Vagina (tissue), 2 donors: ENCODE results near the gene ST6GALNAC6. TPM values are rescaled to one million over a fixed set of nuclear protein-coding genes. Genes with fewer than 3 reads are reported as not detected.

Experiments used
- DNase-seq, 2 donors: peaks; one replicate each; pipeline ENCODE4 v3.0.0-alpha.2; 2017; ENCODE audit errors: extremely low spot score in 2 of 2
- H3K27ac ChIP-seq: fragments of 200-600 bp; sonication (generic); one replicate; pipeline ENCODE4 v1.5.1; 2019
- H3K27me3 ChIP-seq: fragments of 200-600 bp; sonication (generic); one replicate; pipeline ENCODE4 v1.5.1; 2019
- H3K36me3 ChIP-seq, 2 donors: fragments of 200-600 bp; sonication (generic); one replicate each; pipeline ENCODE4 v1.5.1; 2017 to 2019
- H3K4me1 ChIP-seq: fragments of 200-600 bp; sonication (generic); one replicate; pipeline ENCODE4 v1.5.1; 2019
- H3K4me3 ChIP-seq, 2 donors: fragments of 200-600 bp; sonication (generic); 1 replicate in 1 of 2; 2 replicates in 1 of 2; pipeline ENCODE4 v1.5.1; 2016 to 2019
- H3K9me3 ChIP-seq: fragments of 200-600 bp; sonication (generic); one replicate; pipeline ENCODE4 v1.5.1; 2019
- CTCF ChIP-seq, 3 experiments: fragments of 450-650 bp in 2 of 3; fragments of 200-600 bp in 1 of 3; sonication (generic) in 1 of 3; IDR thresholded peaks; one replicate each; pipeline ENCODE4 v1.5.1; 2017 to 2019; ENCODE audit warnings: antibody characterized with exemption in 3 of 3, mild to moderate bottlenecking in 2 of 3, moderate library complexity in 2 of 3
- POLR2A ChIP-seq, 2 donors: fragments of 450-650 bp; IDR thresholded peaks; one replicate each; pipeline ENCODE4 v1.6.1; 2017; ENCODE audit warnings: antibody characterized with exemption in 2 of 2, mild to moderate bottlenecking in 2 of 2, moderate library complexity in 2 of 2
- POLR2AphosphoS5 ChIP-seq, 2 donors: sonication (generic); formaldehyde crosslinking; IDR thresholded peaks; one replicate each; pipeline ENCODE4 v1.9.0; 2017; ENCODE audit warnings: antibody characterized with exemption in 2 of 2, mild to moderate bottlenecking in 2 of 2, low read depth in 1 of 2; ENCODE audit not compliant: insufficient read depth in 1 of 2
- intact Hi-C: fragments of 100-400 bp; cut with DNase I; formaldehyde crosslinking; loops from one replicate; pipeline ENCODE4 v1.15.1; 2023
- total RNA-seq: library from RNA; depleted of rRNA; stranded (reverse); fragments of >200 nt; gene quantifications from one replicate; pipeline ENCODE4 v1.2.3, GENCODE V29; 2016

ST6GALNAC6 gene
- total RNA-seq, 1 donor from 2014 or later = 108 TPM

- no peaks in the 10 kb centered on the region for H3K36me3 ChIP-seq
- TF ChIP-seq POLR2AphosphoS5 (IDR thresholded peaks at IDR 0.05; ENCODE audit: insufficient read depth in 1 of 2, low read depth in 1 of 2) (peak in 1 of 2 donors; percentile 26), POLR2A (IDR thresholded peaks at IDR 0.05) (no peak)
- no peak overlapping the region for H3K27ac ChIP-seq
- intact Hi-C loops = loop anchor here (10.0 kb wide), 1 partner anchor 423 kb away; no protein-coding TSS in a partner anchor
- H3K4me1 ChIP-seq = peaks cover 41% of the 10 kb centered on the region
- no peaks in the 10 kb centered on the region for H3K9me3 ChIP-seq
- H3K4me3 ChIP-seq = peak overlapping the region; percentile 36 to 41
- DNase-seq = no peak
- no peaks in the 10 kb centered on the region for H3K27me3 ChIP-seq
Observed at GRCh38 chr9:127927201-127927987, 28.0 kb upstream of the ST6GALNAC6 start.

GRCh38 chr9:127926906-127927200, 27.4 kb upstream of the ST6GALNAC6 start:
- intact Hi-C loops = loop anchor here (10.0 kb wide), 1 partner anchor 422 kb away; no protein-coding TSS in a partner anchor
- no peaks in the 10 kb centered on the region for H3K36me3 ChIP-seq
- H3K27me3 ChIP-seq = no peaks in the 10 kb centered on the region
- peak overlapping the region; percentile 36 to 41 for H3K4me3 ChIP-seq
- no peaks in the 10 kb centered on the region for H3K9me3 ChIP-seq
- no peak for TF ChIP-seq POLR2AphosphoS5 (IDR thresholded peaks at IDR 0.05; ENCODE audit: insufficient read depth in 1 of 2, low read depth in 1 of 2)
- no peak for TF ChIP-seq CTCF (IDR thresholded peaks at IDR 0.05)
- no peak for TF ChIP-seq POLR2A (IDR thresholded peaks at IDR 0.05)
- peaks cover 44% of the 10 kb centered on the region for H3K4me1 ChIP-seq
- H3K27ac ChIP-seq = no peak overlapping the region
- DNase-seq = no peak

- Histone ChIP-seq H3K4me1 (peaks cover 46% of the 10 kb centered on the region), H3K9me3 (no peaks in the 10 kb centered on the region), H3K4me3 (peak overlapping the region in 1 of 2 donors; percentile 41), H3K27me3 (no peaks in the 10 kb centered on the region), H3K27ac (no peak overlapping the region), H3K36me3 (no peaks in the 10 kb centered on the region)
- no peak for TF ChIP-seq POLR2AphosphoS5 (IDR thresholded peaks at IDR 0.05; ENCODE audit: insufficient read depth in 1 of 2, low read depth in 1 of 2)
- no peak for TF ChIP-seq POLR2A (IDR thresholded peaks at IDR 0.05)
- TF ChIP-seq CTCF (IDR thresholded peaks at IDR 0.05) = no peak
- intact Hi-C loops = loop anchor here (10.0 kb wide), 1 partner anchor 421 kb away; no protein-coding TSS in a partner anchor
- no peak for DNase-seq
Observed at GRCh38 chr9:127925959-127926905, 26.8 kb upstream of the ST6GALNAC6 start.

GRCh38 chr9:127924736-127925444, 25.5 kb upstream of the ST6GALNAC6 start:
- Histone ChIP-seq H3K36me3 (no peaks in the 10 kb centered on the region), H3K27ac (no peak overlapping the region), H3K4me3 (no peak overlapping the region), H3K27me3 (no peaks in the 10 kb centered on the region), H3K4me1 (peaks cover 42% of the 10 kb centered on the region), H3K9me3 (no peaks in the 10 kb centered on the region)
- intact Hi-C loops = loop anchor here (5.0 to 10.0 kb wide), 2 partner anchors 338 to 420 kb away; no protein-coding TSS in a partner anchor
- TF ChIP-seq POLR2A (IDR thresholded peaks at IDR 0.05) (no peak), CTCF (IDR thresholded peaks at IDR 0.05) (no peak), POLR2AphosphoS5 (IDR thresholded peaks at IDR 0.05; ENCODE audit: insufficient read depth in 1 of 2, low read depth in 1 of 2) (no peak)
- no peak for DNase-seq

GRCh38 chr9:127923771-127924170, 24.4 kb upstream of the ST6GALNAC6 start:
- H3K4me3 ChIP-seq = no peak overlapping the region
- H3K36me3 ChIP-seq = no peaks in the 10 kb centered on the region
- no peak overlapping the region for H3K27ac ChIP-seq
- TF ChIP-seq POLR2AphosphoS5 (IDR thresholded peaks at IDR 0.05; ENCODE audit: insufficient read depth in 1 of 2, low read depth in 1 of 2) = no peak
- no peak for TF ChIP-seq CTCF (IDR thresholded peaks at IDR 0.05)
- TF ChIP-seq POLR2A (IDR thresholded peaks at IDR 0.05) = no peak
- H3K4me1 ChIP-seq = peaks cover 49% of the 10 kb centered on the region
- H3K9me3 ChIP-seq = no peaks in the 10 kb centered on the region
- DNase-seq = no peak
- no peaks in the 10 kb centered on the region for H3K27me3 ChIP-seq
- intact Hi-C loops = loop anchor here (5.0 to 10.0 kb wide), 2 partner anchors 336 to 419 kb away; no protein-coding TSS in a partner anchor
